ENCODE results near the gene SNX13.

DNA sequence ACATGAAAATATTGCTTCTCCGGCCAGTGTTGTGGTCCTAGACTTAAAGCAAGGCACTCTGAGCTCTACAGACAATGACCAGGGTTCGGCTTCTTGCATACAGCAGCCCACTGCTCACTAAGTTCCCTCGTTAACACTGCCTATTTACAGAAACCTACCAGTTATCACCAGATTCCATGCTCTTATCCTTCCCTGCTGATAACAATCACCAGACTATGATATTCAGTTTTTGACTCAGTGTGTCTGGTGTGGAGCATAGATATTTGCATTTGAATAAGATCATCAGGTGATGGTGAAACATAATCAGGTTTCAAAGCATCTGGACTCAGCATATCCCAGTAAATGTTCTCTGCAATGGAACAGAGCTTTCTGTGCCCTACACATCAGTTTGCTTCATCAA is 182.3 kb downstream of the SNX13 start:
- TF ChIP-seq GATA2 (IDR thresholded peaks at IDR 0.05; ENCODE audit: low read depth, low read length) (peak; percentile 53), GATA3 (IDR thresholded peaks at IDR 0.05; ENCODE audit: low read depth, low read length) (peak; percentile 71)
